Right renal pelvis (tissue), 4 donors: ENCODE data around the gene SOWAHA. TPM values are rescaled to one million over a fixed set of nuclear protein-coding genes. Genes with fewer than 3 reads are reported as not detected.
"Not testable (repeated sequence)": the region's sequence is repeated elsewhere in the genome, so short reads cannot be mapped to it uniquely, and the experiment has no call there.

Experiments
- DNase-seq, 4 donors: peaks; one replicate each; pipeline ENCODE4 v3.0.0-alpha.2; 2013; ENCODE audit warnings: low read depth in 4 of 4, low spot score in 3 of 4, missing footprints in 1 of 4
- polyA plus RNA-seq, 4 donors: library from polyadenylated mRNA; unstranded; fragments of 120-200 nt; gene quantifications; one replicate each; pipeline ENCODE4 v1.2.1, GENCODE V29; 2013; ENCODE audit not compliant: insufficient read length in 4 of 4

Gene SOWAHA
- polyA plus RNA-seq, 4 donors = 4.4 to 5.2 (median 5.1) TPM

DNA sequence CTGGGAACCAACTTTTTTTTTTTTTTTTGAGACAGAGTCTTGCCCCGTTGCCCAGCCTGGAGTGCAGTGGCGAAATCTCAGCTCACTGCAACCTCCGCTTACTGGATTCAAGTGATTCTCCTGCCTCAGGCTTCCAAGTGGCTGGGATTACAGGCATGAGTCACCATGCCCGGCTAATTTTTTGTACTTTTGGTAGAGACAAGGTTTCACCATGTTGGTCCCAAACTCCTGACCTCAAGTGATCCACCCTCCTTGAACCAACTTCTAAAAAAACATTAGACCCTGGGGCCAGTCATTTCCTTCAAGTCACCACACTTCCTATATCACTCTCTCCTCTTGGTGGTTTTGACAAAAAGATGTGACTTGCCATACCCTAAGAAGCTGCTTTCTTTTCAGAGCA, 28.2 kb downstream of the SOWAHA start:
- DNase-seq = no peak

DNA sequence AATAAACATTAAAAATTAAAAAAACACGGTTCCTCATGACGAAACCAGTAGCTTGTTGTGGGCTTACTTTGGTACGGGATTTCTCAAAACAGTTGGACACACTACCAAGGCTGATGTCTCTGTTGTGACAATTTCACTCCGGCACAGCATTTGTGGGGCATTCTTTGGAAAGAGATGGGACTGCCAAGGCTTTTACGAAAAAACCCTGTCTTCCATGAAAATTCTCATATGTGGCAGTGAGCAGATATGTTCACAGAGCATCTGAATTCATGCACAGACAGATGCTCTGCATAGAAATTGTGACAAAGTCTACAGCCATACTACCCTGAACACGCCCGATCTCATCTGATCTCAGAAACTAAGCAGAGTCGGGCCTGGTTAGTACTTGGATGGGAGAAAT, 35.2 kb downstream of the SOWAHA start:
- no peak for DNase-seq

DNA sequence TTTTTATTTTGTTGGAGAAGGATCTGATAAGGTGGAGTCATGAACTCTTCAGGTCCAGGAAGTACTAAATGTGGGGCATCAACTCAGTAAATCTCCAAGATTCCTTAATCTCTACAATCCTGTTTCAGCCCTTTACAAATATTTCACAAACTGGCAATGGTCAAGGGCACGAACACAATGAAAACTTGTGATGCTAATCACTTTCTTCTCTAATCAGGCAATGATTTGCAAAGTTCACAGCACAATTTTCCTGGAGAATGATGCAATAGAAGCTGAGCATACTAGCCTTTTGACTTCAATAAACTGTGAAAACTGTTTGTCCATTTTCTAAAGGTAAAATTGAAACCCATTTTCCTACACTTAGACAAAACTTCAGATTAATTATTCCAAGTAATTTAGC, 36.2 kb downstream of the SOWAHA start:
- no peak for DNase-seq

DNA sequence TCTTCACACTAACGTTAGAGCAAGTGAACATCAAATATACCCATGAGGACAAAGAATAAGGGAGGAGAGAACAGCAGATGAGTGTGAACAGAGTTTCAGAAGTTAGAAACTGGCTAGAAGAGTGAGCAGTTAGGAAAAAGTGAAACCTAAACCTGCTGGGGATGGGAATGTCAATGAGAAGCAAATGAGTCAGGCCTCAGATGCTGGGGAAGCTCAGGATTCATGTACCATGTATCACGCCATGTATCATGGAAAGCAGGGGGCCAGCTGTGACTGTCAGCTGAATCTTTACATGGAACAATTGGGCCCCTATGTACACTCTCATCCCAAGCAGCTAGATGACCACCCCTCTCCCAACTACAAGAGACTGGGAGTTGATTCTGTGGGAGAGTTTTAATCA, 37.0 kb downstream of the SOWAHA start:
- no peak for DNase-seq

DNA sequence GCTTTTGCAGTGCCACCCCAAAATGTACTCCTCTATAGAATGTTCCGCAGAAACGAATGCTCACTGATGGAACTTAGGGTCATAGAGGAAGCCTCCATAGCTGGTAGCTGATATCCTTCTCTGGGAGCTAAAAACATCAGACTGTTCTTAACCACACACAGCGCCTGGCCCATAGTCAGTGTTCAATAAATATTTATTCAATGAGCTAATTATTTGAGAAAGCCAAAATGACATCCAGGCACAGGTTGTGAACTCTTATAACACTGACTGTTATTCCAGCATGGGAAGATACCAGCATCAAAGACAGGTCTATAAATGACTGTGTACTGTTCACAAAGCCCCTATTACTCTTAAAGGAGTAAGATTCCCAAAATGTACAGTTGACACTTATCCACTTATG, 40.2 kb downstream of the SOWAHA start:
- no peak for DNase-seq

DNA sequence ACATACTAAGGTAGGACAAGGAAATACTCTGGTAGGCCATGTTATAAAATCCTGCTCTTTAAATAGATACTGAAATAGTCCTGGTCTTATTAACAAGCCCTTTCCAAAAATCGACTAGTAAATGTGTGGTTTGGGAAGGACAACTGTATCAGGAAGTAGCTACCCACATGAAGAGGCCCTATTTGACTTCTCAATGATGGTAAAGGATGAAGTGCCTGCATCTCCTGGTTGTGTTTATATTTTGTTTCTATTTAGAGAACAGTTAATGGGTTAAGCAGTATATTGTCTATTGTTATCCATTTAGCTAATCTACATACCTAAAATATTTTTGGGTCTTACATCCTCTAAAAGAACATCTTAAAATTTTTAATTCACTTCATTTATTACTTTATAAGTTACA, 40.7 kb downstream of the SOWAHA start:
- DNase-seq = no peak

DNA sequence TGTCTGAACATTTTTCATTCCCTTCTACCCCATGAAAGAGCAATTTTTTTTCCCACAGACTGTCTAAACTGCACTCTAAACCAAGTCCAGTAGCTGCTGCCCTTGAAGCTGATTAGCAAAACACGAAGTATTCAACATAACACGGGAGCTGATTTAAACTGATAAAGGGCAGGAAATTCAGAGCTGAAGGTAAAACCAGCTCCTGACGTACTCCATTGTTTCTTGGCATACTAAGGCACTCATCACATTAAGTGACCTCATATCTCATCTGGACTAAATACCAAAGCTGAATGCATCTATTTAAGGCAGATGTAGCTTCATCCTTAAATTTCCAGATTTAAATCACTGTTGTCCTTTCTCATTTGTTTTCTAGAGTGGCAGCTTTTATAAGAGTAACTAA, 41.2 kb downstream of the SOWAHA start:
- no peak for DNase-seq

DNA sequence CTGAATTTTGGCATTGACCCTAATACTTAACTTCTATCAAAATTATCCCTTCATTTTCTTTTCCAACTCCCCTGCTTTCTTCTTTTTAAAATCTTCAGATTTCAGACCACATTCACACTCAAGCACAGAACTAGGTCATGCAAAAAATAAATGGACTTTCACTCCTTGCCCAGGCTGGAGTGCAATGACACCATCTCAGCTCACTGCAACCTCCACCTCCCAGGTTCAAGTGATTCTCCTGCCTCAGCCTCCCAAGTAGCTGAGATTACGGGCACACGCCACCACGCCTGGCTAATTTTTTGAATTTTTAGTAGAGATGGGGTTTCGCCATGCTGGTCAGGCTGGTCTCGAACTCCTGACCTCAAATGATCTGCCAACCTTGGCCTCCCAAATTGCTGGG, 41.9 kb downstream of the SOWAHA start:
- not testable (repeated sequence) for DNase-seq

DNA sequence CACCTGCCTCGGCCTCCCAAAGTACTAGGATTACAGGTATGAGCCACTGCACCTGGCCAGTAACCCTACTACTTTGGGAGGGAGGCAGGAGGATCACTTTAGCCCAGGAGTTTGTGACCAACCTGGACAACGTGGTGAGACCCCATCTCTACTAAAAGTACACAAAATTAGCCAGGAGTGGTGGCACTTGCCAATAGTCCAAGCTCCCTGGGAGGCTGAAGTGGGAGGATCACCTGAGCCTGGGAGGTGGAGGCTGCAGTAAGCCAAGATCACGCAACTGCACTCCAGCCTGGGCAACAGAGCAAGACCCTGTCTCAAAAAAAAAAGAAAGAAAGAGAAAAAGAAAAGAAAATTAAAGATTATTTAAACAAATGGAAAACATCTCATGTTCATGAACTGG, 42.9 kb downstream of the SOWAHA start:
- DNase-seq = no peak

DNA sequence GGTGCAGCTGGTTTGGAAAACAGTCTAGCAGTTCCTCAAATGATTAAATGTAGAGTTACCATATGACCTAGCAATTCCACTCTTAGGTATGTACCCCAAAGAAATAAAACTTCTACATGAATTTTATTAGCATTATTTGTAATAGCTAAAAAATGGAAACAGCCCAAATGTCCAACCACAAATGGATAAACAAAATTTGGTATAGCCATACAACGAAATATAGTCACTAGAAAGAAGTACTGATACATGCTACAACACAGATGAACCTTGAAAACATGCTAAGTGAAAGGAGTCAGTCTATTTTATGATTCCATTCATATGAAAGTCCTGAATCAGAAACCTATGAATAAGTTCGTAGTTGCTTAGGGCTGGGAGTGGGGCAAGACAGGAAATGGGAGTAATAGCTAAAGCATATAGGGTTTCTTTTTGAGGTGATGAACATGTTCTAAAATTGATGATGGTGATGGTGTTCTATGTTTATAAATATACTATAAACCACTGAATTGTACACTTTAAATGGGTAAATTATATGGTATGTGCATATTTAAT, 46.9 kb downstream of the SOWAHA start:
- DNase-seq = no peak

DNA sequence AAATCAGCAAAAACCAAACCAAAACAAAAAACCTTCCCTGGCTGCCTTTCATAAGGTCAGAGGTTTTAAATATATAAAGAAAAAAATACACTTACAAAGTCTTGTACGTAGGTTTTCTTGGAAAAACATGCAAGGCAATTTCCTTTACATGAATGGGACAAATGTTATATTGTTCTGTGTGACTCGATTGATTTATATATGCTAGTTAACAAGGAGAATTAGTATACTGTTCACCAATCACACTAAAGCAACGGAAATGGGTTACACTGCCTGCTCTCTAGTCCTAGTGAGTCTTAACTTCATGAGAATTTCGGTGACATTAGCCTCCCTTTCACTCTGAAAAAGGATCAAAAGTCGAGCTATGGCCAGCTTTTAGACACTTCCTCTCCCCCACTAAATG, 47.6 kb downstream of the SOWAHA start:
- no peak for DNase-seq

DNA sequence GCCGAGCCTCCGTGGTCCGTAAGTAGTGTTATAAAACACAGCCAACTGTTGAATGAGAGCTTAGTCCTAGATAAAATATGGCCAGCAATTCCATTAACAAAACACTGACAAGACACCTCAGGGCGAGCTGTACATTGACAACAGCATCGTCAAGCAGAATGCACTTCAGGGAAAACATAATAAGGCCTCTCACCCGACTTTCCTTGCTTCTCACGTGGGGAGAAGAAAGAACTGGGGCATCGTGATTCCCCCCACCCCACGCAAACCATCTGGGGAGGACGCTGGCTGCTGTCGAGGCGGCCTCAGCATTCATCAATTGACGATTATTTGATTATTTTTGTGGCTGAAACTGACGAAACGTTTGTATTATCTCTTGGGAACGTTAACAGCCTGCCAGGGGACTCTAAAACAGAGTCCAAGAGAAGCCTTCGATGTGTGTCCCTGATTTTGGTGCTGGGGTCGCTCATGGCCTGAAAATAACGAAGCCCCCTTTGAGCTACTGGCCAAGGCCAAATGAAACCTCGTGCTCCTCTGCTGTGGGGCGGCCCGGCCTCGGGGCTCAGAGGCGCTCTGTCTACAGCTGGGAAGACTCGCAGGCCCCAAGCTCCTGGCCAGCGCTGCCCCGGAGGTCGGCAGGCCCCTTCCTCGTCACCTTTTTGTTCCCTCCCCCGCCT, 52.7 kb downstream of the SOWAHA start:
- DNase-seq = no peak

Other genes starting within 250 kb of the SOWAHA start
- gene IL13, start 155.1 kb upstream of the SOWAHA start, polyA plus RNA-seq = under 1 TPM in 1 of 4 donors, not detected in 3; 0.14 TPM
- gene IL4, start 139.3 kb upstream of the SOWAHA start, polyA plus RNA-seq = under 1 TPM in 1 of 4 donors, not detected in 3; 0.09 TPM
- gene KIF3A, start 75.8 kb upstream of the SOWAHA start, polyA plus RNA-seq = 10 to 100 TPM; 18.6 to 21.2 (median 20.6) TPM
- gene CCNI2, start 65.9 kb upstream of the SOWAHA start, polyA plus RNA-seq = 1 to 10 TPM; 3.1 to 3.7 (median 3.5) TPM
- gene SEPTIN8, start 36.1 kb upstream of the SOWAHA start, polyA plus RNA-seq = 10 to 100 TPM; 75.6 to 90.5 (median 80.4) TPM
- gene SHROOM1, start 17.3 kb downstream of the SOWAHA start, polyA plus RNA-seq = 10 to 100 TPM; 10.8 to 21.8 (median 15.7) TPM
- 1 to 10 TPM; 1.7 to 2.3 (median 1.9) TPM for gene GDF9, start 53.2 kb downstream of the SOWAHA start, polyA plus RNA-seq
- gene UQCRQ, start 53.3 kb downstream of the SOWAHA start, polyA plus RNA-seq = 100 to 1,000 TPM; 193 to 247 (median 222) TPM
- gene LEAP2, start 60.4 kb downstream of the SOWAHA start, polyA plus RNA-seq = 1 to 10 TPM; 3.2 to 10.0 (median 6.9) TPM
- gene AFF4, start 150.3 kb downstream of the SOWAHA start, polyA plus RNA-seq = 10 to 100 TPM; 60.7 to 69.9 (median 64.2) TPM
- gene ZCCHC10, start 213.2 kb downstream of the SOWAHA start, polyA plus RNA-seq = 10 to 100 TPM; 27.9 to 37.4 (median 33.9) TPM
- gene HSPA4, start 238.7 kb downstream of the SOWAHA start, polyA plus RNA-seq = 100 to 1,000 TPM; 117 to 157 (median 141) TPM